A204.1 (cell line): ENCODE results near the gene RNF152.

ENCODE experiments used
- FAIRE-seq: peaks from 2 replicates; lab custom pipeline; 2012; peaks lifted over from hg19 to GRCh38; lab: Jason Lieb, UNC

Gene RNF152

GRCh38 chr18:61854578-61855448 lies 38.0 kb downstream of the RNF152 start:
- FAIRE-seq = no peak

GRCh38 chr18:61853855-61854254 lies 39.0 kb downstream of the RNF152 start:
- no peak for FAIRE-seq

- no peak for FAIRE-seq
Measured at GRCh38 chr18:61852496-61852895, 40.3 kb downstream of the RNF152 start.

GRCh38 chr18:61851940-61852451 lies 40.8 kb downstream of the RNF152 start:
- no peak for FAIRE-seq

- FAIRE-seq = no peak
Measured at GRCh38 chr18:61851279-61851678, 41.5 kb downstream of the RNF152 start.

GRCh38 chr18:61850756-61851155 lies 42.1 kb downstream of the RNF152 start:
- FAIRE-seq = no peak

- no peak for FAIRE-seq
Measured at GRCh38 chr18:61847164-61847791, 45.5 kb downstream of the RNF152 start.

- no peak for FAIRE-seq
Measured at GRCh38 chr18:61845197-61845596, 47.6 kb downstream of the RNF152 start.

GRCh38 chr18:61844726-61845125 lies 48.1 kb downstream of the RNF152 start:
- no peak for FAIRE-seq

- no peak for FAIRE-seq
Measured at GRCh38 chr18:61842146-61842545, 50.7 kb downstream of the RNF152 start.

- no peak for FAIRE-seq
Measured at GRCh38 chr18:61841706-61842105, 51.1 kb downstream of the RNF152 start.

- no peak for FAIRE-seq
Measured at GRCh38 chr18:61840324-61840723, 52.5 kb downstream of the RNF152 start.

- no peak for FAIRE-seq
Measured at GRCh38 chr18:61838521-61838920, 54.3 kb downstream of the RNF152 start.

GRCh38 chr18:61833978-61834377 lies 58.8 kb downstream of the RNF152 start:
- no peak for FAIRE-seq

- FAIRE-seq = no peak
Measured at GRCh38 chr18:61833387-61833786, 59.4 kb downstream of the RNF152 start.

- FAIRE-seq = no peak
Measured at GRCh38 chr18:61832858-61833257, 59.9 kb downstream of the RNF152 start.

GRCh38 chr18:61831071-61831470 lies 61.7 kb downstream of the RNF152 start:
- no peak for FAIRE-seq

- no peak for FAIRE-seq
Measured at GRCh38 chr18:61829108-61829507, 63.7 kb downstream of the RNF152 start.

- no peak for FAIRE-seq
Measured at GRCh38 chr18:61827591-61827990, 65.2 kb downstream of the RNF152 start.

- FAIRE-seq = no peak
Measured at GRCh38 chr18:61825386-61825785, 67.4 kb downstream of the RNF152 start.

GRCh38 chr18:61824733-61825363 lies 68.0 kb downstream of the RNF152 start:
- FAIRE-seq = no peak

GRCh38 chr18:61823595-61823994 lies 69.2 kb downstream of the RNF152 start:
- no peak for FAIRE-seq

- FAIRE-seq = no peak
Measured at GRCh38 chr18:61822879-61823278, 69.9 kb downstream of the RNF152 start.
